Subcutaneous abdominal adipose tissue (tissue), 5 donors: Measurements from ENCODE around the gene CKLF.

ENCODE experiments used
- H3K27ac ChIP-seq: one replicate; pipeline ENCODE4 v1.7.0; 2013; ENCODE audit warnings: low read depth, mild to moderate bottlenecking, inconsistent platforms, low read length, moderate library complexity
- H3K27me3 ChIP-seq, 5 donors: one replicate each; pipeline ENCODE4 v1.7.0; 2013; ENCODE audit warnings: low read length in 5 of 5, inconsistent platforms in 1 of 5; ENCODE audit not compliant: control insufficient read depth in 5 of 5, insufficient read depth in 4 of 5
- H3K36me3 ChIP-seq, 5 donors: one replicate each; pipeline ENCODE4 v1.7.0; 2013; ENCODE audit warnings: low read length in 5 of 5; ENCODE audit not compliant: control insufficient read depth in 5 of 5, insufficient read depth in 5 of 5
- H3K4me1 ChIP-seq, 5 donors: one replicate each; pipeline ENCODE4 v1.7.0; 2013; ENCODE audit warnings: low read length in 5 of 5, mild to moderate bottlenecking in 3 of 5, moderate library complexity in 1 of 5; ENCODE audit not compliant: control insufficient read depth in 5 of 5, insufficient read depth in 5 of 5
- H3K4me3 ChIP-seq, 5 donors: one replicate each; pipeline ENCODE4 v1.7.0; 2013; ENCODE audit warnings: low read length in 5 of 5, low read depth in 1 of 5
- H3K9ac ChIP-seq, 5 donors: one replicate each; pipeline ENCODE4 v1.7.0; 2013; ENCODE audit warnings: low read length in 5 of 5, mild to moderate bottlenecking in 4 of 5, moderate library complexity in 3 of 5
- H3K9me3 ChIP-seq, 5 donors: one replicate each; pipeline ENCODE4 v1.7.0; 2013; ENCODE audit warnings: low read length in 5 of 5; ENCODE audit not compliant: control insufficient read depth in 5 of 5
- donor health status: healthy.
- donor health status: healthy.
- donor health status: healthy.
- donor health status: healthy.
- donor health status: healthy.

Gene CKLF

DNA sequence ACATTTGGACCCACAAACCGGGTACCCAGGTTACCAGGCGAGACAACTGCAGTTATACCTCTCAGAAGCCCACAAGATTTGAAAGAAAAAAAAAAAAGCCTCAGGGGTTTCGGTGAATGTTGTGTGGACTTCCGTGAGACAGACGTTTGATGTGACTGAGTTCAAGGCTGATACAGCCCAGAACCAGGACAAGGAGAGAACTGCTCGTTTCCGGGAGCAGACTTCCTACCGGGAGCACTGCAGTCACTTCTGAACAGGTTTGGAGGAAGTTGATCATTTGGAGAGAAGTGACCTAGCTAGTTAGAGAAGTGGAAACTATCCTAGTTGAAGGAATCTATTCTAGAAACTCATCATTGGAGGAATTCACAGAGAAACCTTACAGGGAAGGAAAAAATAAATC lies 847 bp downstream of the CKLF start:
- Histone ChIP-seq H3K36me3 (peaks cover 0 to 7% (median 0%) of the 10 kb centered on the region in 5 donors), H3K27me3 (no peaks in the 10 kb centered on the region), H3K4me3 (peak overlapping the region; percentile 72 to 91 (median 85)), H3K4me1 (peaks cover 3 to 71% (median 60%) of the 10 kb centered on the region in 5 donors), H3K27ac (peak overlapping the region; percentile 79), H3K9me3 (no peaks in the 10 kb centered on the region), H3K9ac (peak overlapping the region in 4 of 5 donors; percentile 62 to 86 (median 77))

DNA sequence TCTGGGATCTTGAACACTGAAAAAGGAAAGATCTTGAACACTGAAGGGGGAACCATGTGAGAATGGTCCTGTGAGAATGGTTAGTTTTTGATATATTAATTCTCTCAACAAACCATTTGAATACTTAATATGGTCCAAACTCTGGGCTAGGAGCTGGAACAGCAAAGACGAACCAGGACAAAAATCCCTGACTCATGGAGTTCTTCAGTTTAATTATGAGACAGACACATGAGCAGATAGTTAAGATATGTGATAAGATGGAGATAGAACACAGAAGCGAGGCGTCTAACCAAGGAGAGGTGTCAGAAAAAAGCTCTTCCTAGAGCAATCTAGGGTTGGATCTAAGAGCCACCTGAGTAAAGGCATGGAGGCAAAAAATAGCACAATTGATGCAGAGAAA lies 1.6 kb downstream of the CKLF start:
- Histone ChIP-seq H3K9ac (peak overlapping the region in 1 of 5 donors; percentile 51), H3K27ac (no peak overlapping the region), H3K4me1 (peaks cover 3 to 63% (median 52%) of the 10 kb centered on the region in 5 donors), H3K27me3 (no peaks in the 10 kb centered on the region), H3K36me3 (peaks cover 0 to 11% (median 0%) of the 10 kb centered on the region in 5 donors), H3K4me3 (no peak overlapping the region), H3K9me3 (no peaks in the 10 kb centered on the region)

DNA sequence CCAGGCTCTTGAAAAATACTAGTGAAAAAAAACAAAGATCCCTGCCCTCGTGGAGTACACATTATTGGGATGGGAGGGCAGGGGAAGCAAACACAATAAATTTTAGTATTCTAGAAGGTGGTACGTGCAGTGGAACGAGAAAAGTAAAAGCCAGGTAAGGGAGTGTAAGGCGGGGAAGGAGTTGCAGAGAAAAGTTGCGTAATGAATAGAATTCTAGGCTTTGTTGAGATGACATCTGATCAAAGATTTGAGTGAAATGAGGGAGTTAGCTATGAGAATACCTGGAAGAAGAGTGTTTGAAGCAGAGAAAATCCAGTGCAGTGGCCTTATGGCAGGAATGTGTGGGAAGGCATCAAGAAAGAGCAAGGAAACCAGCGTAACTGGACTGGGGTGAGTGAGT lies 2.1 kb downstream of the CKLF start:
- H3K9ac ChIP-seq = no peak overlapping the region
- H3K4me1 ChIP-seq = peaks cover 3 to 58% (median 47%) of the 10 kb centered on the region in 5 donors
- H3K9me3 ChIP-seq = no peaks in the 10 kb centered on the region
- H3K27me3 ChIP-seq = no peaks in the 10 kb centered on the region
- no peak overlapping the region for H3K27ac ChIP-seq
- no peak overlapping the region for H3K4me3 ChIP-seq
- peaks cover 0 to 14% (median 0%) of the 10 kb centered on the region in 5 donors for H3K36me3 ChIP-seq

DNA sequence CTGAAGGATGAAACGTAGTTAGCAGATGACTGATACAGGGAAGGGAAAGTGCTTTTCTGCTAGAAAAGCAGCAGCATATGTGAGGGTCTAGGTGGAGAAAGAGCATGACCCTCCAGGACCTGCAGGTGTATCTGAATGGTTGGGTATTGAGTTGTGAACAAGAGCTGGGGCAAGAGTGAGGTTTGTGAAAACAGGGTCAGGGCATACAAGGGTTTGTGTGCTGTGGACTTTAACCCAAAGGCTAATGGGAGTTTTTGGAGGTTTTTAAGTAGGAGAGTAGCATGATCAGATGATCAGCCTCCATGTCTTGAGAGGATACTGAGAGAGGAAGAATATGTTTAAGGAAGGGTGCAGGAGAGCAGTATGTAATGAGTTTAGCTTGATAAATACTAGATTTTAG lies 7.7 kb downstream of the CKLF start:
- Histone ChIP-seq H3K9ac (no peak overlapping the region), H3K36me3 (peaks cover 0 to 47% (median 8%) of the 10 kb centered on the region in 5 donors), H3K4me1 (peaks cover 2 to 25% (median 5%) of the 10 kb centered on the region in 5 donors), H3K9me3 (no peaks in the 10 kb centered on the region), H3K27me3 (no peaks in the 10 kb centered on the region), H3K27ac (no peak overlapping the region), H3K4me3 (no peak overlapping the region)

DNA sequence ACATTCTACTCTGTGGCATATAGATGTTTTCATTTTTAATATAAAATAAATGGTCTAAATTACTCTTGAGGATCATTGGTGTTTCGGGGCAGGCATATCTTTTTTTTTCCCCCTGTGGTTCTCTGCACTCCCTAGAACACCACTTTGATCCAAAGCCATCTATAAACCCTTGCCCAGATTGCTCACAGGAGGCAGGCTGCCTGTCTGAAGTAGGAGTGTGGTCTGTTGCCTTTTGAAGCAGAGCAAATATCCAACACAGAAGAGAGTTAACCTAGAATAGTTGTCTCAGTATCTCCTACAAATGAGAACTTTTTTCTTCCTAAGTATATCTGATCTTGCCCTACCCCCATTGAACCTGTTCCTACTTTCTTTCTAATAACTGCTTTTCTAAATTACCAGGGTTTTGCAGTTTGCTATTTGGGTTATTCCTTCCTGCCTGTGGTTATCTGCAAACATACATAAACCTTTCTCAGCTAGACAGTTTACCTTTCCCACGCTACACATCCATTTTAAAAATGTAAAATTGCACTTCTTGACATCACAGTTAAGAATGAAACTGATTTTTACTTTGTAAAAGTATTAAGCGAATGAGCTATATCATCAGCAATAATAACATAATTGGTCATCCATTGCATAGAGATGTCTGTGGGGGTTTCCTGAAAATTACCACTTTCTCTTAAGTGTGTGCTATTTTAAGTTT lies 9.2 kb downstream of the CKLF start:
- Histone ChIP-seq H3K9me3 (no peaks in the 10 kb centered on the region), H3K36me3 (peaks cover 7 to 57% (median 14%) of the 10 kb centered on the region in 5 donors), H3K4me3 (no peak overlapping the region), H3K9ac (no peak overlapping the region), H3K27ac (no peak overlapping the region), H3K4me1 (peaks cover 2 to 15% (median 3%) of the 10 kb centered on the region in 5 donors), H3K27me3 (no peaks in the 10 kb centered on the region)

DNA sequence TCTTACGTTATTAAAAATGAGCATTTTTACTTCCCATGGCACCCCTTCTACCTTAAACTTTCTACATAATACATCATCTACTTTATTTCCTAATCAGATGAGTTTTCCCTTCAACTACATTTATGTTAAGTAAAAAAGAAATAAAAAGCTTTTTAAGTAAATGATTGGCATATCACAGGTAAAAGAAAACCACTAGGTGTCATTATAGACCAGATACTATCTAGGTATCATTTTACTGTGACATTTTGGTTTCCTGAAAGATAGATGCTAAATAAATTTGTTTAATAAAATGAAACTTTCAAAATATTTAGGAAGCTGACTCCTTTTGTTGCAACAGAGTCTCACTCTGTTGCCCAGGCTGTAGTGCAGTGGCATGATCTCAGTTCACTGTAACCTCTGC lies 10.0 kb downstream of the CKLF start:
- no peaks in the 10 kb centered on the region for H3K9me3 ChIP-seq
- H3K27ac ChIP-seq = no peak overlapping the region
- no peak overlapping the region for H3K9ac ChIP-seq
- peaks cover 7 to 59% (median 18%) of the 10 kb centered on the region in 5 donors for H3K36me3 ChIP-seq
- H3K27me3 ChIP-seq = no peaks in the 10 kb centered on the region
- no peak overlapping the region for H3K4me3 ChIP-seq
- peaks cover 0 to 8% (median 3%) of the 10 kb centered on the region in 5 donors for H3K4me1 ChIP-seq

DNA sequence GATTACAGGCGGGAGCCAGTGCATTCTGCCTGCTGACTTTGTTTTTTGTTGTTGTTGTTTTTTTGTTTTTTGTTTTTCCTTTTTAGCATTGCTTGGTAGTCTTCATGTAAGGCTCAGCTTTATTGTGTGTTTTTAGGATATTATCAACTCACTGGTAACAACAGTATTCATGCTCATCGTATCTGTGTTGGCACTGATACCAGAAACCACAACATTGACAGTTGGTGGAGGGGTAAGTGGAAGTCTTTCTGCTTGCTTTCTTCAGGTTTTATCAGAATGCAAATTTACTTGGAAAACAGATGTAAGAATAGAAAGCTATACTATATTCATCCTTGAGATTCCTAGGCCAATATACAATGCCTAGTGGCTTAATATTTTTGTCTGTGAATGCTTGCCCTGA lies 10.6 kb downstream of the CKLF start:
- Histone ChIP-seq H3K9ac (no peak overlapping the region), H3K27me3 (no peaks in the 10 kb centered on the region), H3K9me3 (no peaks in the 10 kb centered on the region), H3K4me1 (peaks cover 0 to 8% (median 3%) of the 10 kb centered on the region in 5 donors), H3K27ac (no peak overlapping the region), H3K36me3 (peaks cover 7 to 54% (median 18%) of the 10 kb centered on the region in 5 donors), H3K4me3 (no peak overlapping the region)

DNA sequence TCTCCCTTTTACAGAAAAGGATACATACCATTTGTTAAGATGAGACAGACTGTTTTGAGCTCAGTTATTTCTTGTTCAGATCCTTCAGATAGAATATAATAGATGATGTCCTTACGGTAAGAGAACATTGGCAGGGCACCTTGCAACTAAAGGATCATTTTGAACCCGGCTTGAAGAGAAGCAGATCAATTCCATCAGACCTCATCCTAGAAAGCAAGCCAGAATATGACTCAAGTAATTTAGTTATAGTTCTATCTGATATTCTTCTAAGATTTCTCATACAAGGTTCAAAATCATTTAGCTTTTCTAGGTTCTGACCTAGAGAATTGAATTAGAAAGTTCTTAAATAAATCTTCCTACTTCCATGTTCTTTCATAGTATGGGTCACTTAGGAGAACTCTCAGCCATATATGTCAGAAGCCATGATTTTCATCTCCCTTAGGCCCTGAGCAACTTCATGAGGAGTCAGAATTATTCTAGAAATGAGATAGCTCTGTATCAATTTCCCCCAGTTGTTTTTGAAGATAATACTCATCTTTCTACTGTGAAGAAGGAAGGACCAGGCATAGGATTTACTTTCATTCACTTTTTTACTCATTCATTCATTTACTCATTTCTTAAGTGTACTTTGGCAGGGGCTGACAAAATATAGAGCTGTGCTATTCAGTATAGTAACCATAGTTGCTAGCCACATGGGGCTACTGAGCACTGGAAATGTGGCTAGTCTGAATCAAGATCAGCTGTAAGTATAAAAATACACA lies 11.4 kb downstream of the CKLF start:
- Histone ChIP-seq H3K36me3 (peaks cover 7 to 53% (median 18%) of the 10 kb centered on the region in 5 donors), H3K9ac (no peak overlapping the region), H3K27ac (no peak overlapping the region)

DNA sequence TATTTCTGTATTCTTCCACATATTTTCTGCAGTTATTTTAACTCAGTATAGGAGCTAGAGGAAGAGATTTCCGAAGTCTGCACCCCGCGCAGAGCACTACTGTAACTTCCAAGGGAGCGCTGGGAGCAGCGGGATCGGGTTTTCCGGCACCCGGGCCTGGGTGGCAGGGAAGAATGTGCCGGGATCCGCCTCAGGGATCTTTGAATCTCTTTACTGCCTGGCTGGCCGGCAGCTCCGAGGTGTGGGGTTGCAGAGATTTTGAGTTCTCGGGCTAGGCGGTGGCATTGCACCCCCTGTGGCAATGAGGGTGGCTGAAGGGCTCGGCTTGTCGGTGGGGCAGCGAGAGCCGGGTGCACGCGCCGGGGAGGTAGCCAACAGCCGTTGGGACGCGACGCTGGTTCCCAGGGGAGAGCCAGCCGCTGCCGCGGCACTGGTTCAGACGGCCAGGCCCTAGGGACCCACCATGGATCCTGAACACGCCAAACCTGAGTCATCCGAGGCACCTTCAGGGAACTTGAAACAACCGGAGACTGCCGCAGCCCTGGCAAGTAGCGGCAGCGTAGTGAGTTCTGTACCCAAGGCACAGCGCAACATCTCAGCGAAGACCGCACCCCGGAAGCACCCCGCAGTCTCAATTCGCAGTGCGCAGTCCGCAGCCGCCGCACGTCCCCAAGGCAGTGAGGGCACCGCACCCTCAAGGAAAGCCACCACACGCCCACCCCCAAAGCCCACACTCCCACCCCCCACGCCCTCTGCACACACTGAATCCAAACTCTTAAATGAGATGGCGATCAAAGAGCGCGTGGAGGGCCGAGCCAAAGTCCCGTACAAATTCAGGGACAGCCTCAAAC lies 13.9 kb downstream of the CKLF start, which contains the start of gene CMTM1:
TSS of gene CMTM1 (plus strand) at position 389 of the 851 bp plus-strand sequence. CDS start at position 464, 75 bp downstream.
- H3K4me3 ChIP-seq = no peak within 1 kb of the TSS
- peaks cover 0 to 16% (median 2%) of the 10 kb centered on the region in 5 donors for H3K4me1 ChIP-seq
- no peaks in the 10 kb centered on the region for H3K9me3 ChIP-seq
- no peak within 1 kb of the TSS for H3K9ac ChIP-seq
- no peak within 1 kb of the TSS for H3K27ac ChIP-seq
- H3K36me3 ChIP-seq = peaks cover 7 to 33% (median 16%) of the 10 kb centered on the region in 5 donors
- no peaks in the 10 kb centered on the region for H3K27me3 ChIP-seq

More for the DNA sequence above, 11.4 kb downstream of the CKLF start:
- H3K27me3 ChIP-seq = no peaks in the 10 kb centered on the region
- H3K4me1 ChIP-seq = peaks cover 0 to 8% (median 3%) of the 10 kb centered on the region in 5 donors
- H3K4me3 ChIP-seq = no peak overlapping the region
- H3K9me3 ChIP-seq = no peaks in the 10 kb centered on the region
